GM12801 (cell line): ENCODE data around the gene KRTAP7-1.

ENCODE experiments used
- CTCF ChIP-seq: IDR thresholded peaks from one replicate; pipeline ENCODE4 v1.5.1; 2011; ENCODE audit warnings: control low read depth; ENCODE audit not compliant: insufficient read length; ENCODE audit errors: extremely low read depth

KRTAP7-1 gene

GRCh38 chr21:30829659-30830058, at the start of gene KRTAP7-1:
Gene KRTAP7-1 (minus strand): TSS chr21:30829759. CDS start chr21:30829698, 61 bp downstream.
- no peak for TF ChIP-seq CTCF

- no peak for TF ChIP-seq CTCF
Observed at GRCh38 chr21:30874526-30874925, 45.0 kb upstream of the KRTAP7-1 start.

GRCh38 chr21:30847627-30848500, 18.3 kb upstream of the KRTAP7-1 start:
- TF ChIP-seq CTCF = no peak

GRCh38 chr21:30842990-30843389, 13.4 kb upstream of the KRTAP7-1 start:
- no peak for TF ChIP-seq CTCF

- TF ChIP-seq CTCF = no peak
Observed at GRCh38 chr21:30839304-30839703, 9.7 kb upstream of the KRTAP7-1 start.

GRCh38 chr21:30838536-30838935, 9.0 kb upstream of the KRTAP7-1 start:
- TF ChIP-seq CTCF = no peak

- TF ChIP-seq CTCF = no peak
Observed at GRCh38 chr21:30831194-30831765, 1.7 kb upstream of the KRTAP7-1 start.
